OCI-LY7 (cell line): ENCODE measurements around the gene RP9. TPM values are rescaled to one million over a fixed set of nuclear protein-coding genes. Genes with fewer than 3 reads are reported as not detected.
A peak's percentile ranks its signal among the peaks of the same experiment; 100 is the strongest.

Experiments
- BruUV-seq: library from RNA; stranded (reverse); fragments of 400-500 nt; replicated peaks from 2 replicates; lab custom pipeline; 2021; lab: Mats Ljungman, UMichigan
- CTCF ChIA-PET: fragments of 300-600 bp; sonication (Branson Sonifier 250); formaldehyde crosslinking; loops from one replicate; lab custom pipeline; 2022; ENCODE audit warnings: antibody characterized with exemption; ENCODE audit not compliant: unreplicated experiment; lab: Charles Lee
- POLR2A ChIA-PET: fragments of 300-600 bp; sonication (Branson Sonifier 250); formaldehyde crosslinking; loops from one replicate; lab custom pipeline; 2022; ENCODE audit warnings: antibody characterized with exemption; lab: Charles Lee
- DNase-seq: peaks from one replicate; pipeline ENCODE4 v3.0.0-alpha.2; 2015; ENCODE audit warnings: low spot score
- H2AFZ ChIP-seq: fragments of 200-600 bp; sonication (generic), shearing (Covaris generic); 2 replicates; pipeline ENCODE4 v1.6.1; 2014; ENCODE audit warnings: mild to moderate bottlenecking, antibody characterized with exemption, low read length, moderate library complexity
- H3K27ac ChIP-seq: fragments of 200-600 bp; sonication (generic); 2 replicates; pipeline ENCODE4 v1.5.1; 2014; ENCODE audit warnings: mixed run types, low read depth, mild to moderate bottlenecking, moderate library complexity, low read length, inconsistent platforms; ENCODE audit not compliant: poor library complexity, severe bottlenecking
- H3K36me3 ChIP-seq: fragments of 200-600 bp; sonication (generic); 2 replicates; pipeline ENCODE4 v1.6.1; 2014; ENCODE audit warnings: mild to moderate bottlenecking, antibody characterized with exemption, low read length, moderate library complexity, mixed read lengths; ENCODE audit not compliant: insufficient read depth
- H3K4me1 ChIP-seq: fragments of 200-600 bp; sonication (generic); 2 replicates; pipeline ENCODE4 v1.5.1; 2014; ENCODE audit warnings: mild to moderate bottlenecking, low read length; ENCODE audit not compliant: insufficient read depth, poor library complexity, severe bottlenecking
- H3K4me2 ChIP-seq: fragments of 200-600 bp; sonication (generic); 2 replicates; pipeline ENCODE4 v1.6.1; 2014; ENCODE audit warnings: mild to moderate bottlenecking, low read length
- H3K4me3 ChIP-seq: fragments of 200-600 bp; sonication (generic); 2 replicates; pipeline ENCODE4 v1.5.1; 2014; ENCODE audit warnings: mild to moderate bottlenecking, low read depth, low read length; ENCODE audit not compliant: poor library complexity, severe bottlenecking
- H3K79me2 ChIP-seq: fragments of 200-600 bp; sonication (generic); 2 replicates; pipeline ENCODE4 v1.6.1; 2016; ENCODE audit warnings: low read depth, mild to moderate bottlenecking, low read length, moderate library complexity, mixed read lengths; ENCODE audit not compliant: insufficient read depth
- H3K9me2 ChIP-seq: fragments of 200-600 bp; sonication (generic); 2 replicates; pipeline ENCODE4 v1.6.1; 2016; ENCODE audit warnings: mild to moderate bottlenecking, low read length, mixed read lengths; ENCODE audit not compliant: insufficient read depth
- H3K9me3 ChIP-seq: fragments of 200-600 bp; sonication (generic); 2 replicates; pipeline ENCODE4 v1.6.1; 2014; ENCODE audit warnings: mild to moderate bottlenecking, mixed run types, low read length, mixed read lengths
- H4K20me1 ChIP-seq: fragments of 200-600 bp; sonication (generic); 2 replicates; pipeline ENCODE4 v1.6.1; 2014; ENCODE audit warnings: mild to moderate bottlenecking, antibody characterized with exemption, low read length, moderate library complexity, mixed read lengths; ENCODE audit not compliant: insufficient read depth
- CTCF ChIP-seq: fragments of 200-600 bp; sonication (generic); conservative IDR thresholded peaks from 2 replicates; pipeline ENCODE4 v1.5.1; 2014; ENCODE audit warnings: mild to moderate bottlenecking, antibody characterized with exemption, low read length, moderate library complexity, mixed read lengths
- EZH2phosphoT487 ChIP-seq: fragments of 200-600 bp; sonication (generic); IDR thresholded peaks from 2 replicates; pipeline ENCODE4 v1.6.1; 2018; ENCODE audit warnings: low read depth, borderline replicate concordance, mild to moderate bottlenecking, mixed run types, antibody characterized with exemption, low read length, moderate library complexity, mixed read lengths
- intact Hi-C: fragments of 100-400 bp; cut with micrococcal nuclease; formaldehyde crosslinking; loops from one replicate; pipeline ENCODE4 v1.10.0; 2022; ENCODE audit not compliant: unreplicated experiment
- total RNA-seq, 2 experiments: library from RNA; depleted of rRNA in 1 of 2; stranded (reverse); fragments of >200 nt in 1 of 2; shearing (Covaris generic) in 1 of 2; gene quantifications; 2 replicates each; pipeline ENCODE4 v1.2.3, GENCODE V29; 2014 to 2022

Gene RP9
- total RNA-seq, 2 experiments from 2014 or later = 22.0 to 23.3 TPM

GRCh38 chr7:33066771-33067170, 42.4 kb downstream of the RP9 start:
- ChIA-PET CTCF (no interaction called here), POLR2A (interaction anchor here (0.8 kb wide), 1 partner anchor 9 kb away, joined by 3 read pairs; no protein-coding TSS in a partner anchor)

GRCh38 chr7:33065981-33066380, 43.2 kb downstream of the RP9 start:
- Histone ChIP-seq H3K9me2 (no peaks in the 10 kb centered on the region), H2AFZ (no peak overlapping the region), H3K9me3 (peaks cover 29% of the 10 kb centered on the region), H3K36me3 (peaks cover under 1% of the 10 kb centered on the region; the same call in 1 of the 2 replicates), H3K27ac (no peak overlapping the region), H3K4me2 (no peak overlapping the region), H3K4me3 (no peak overlapping the region), H3K4me1 (peaks cover 10% of the 10 kb centered on the region), H3K79me2 (peaks cover 18% of the 10 kb centered on the region), H4K20me1 (peaks cover 9% of the 10 kb centered on the region)
- BruUV-seq = no TSS peak
- CTCF ChIA-PET = no interaction called here
- POLR2A ChIA-PET = interaction anchor here (0.6 kb wide), 1 partner anchor 44 kb away, joined by 3 read pairs; no protein-coding TSS in a partner anchor
- intact Hi-C loops = no loop called here
- no peak for TF ChIP-seq CTCF
- no peak for DNase-seq

More at GRCh38 chr7:33066771-33067170, 42.4 kb downstream of the RP9 start:
- no peaks in the 10 kb centered on the region for H3K9me2 ChIP-seq
- BruUV-seq = no TSS peak
- H2AFZ ChIP-seq = no peak overlapping the region
- no peak for DNase-seq
- H3K4me2 ChIP-seq = no peak overlapping the region
- H3K36me3 ChIP-seq = no peaks in the 10 kb centered on the region
- peaks cover under 1% of the 10 kb centered on the region; the same call in 1 of the 2 replicates for H4K20me1 ChIP-seq
- H3K9me3 ChIP-seq = peaks cover 30% of the 10 kb centered on the region
- H3K4me1 ChIP-seq = peaks cover 9% of the 10 kb centered on the region
- no peak overlapping the region for H3K27ac ChIP-seq
- H3K79me2 ChIP-seq = peaks cover 10% of the 10 kb centered on the region
- H3K4me3 ChIP-seq = no peak overlapping the region
- intact Hi-C loops = no loop called here
- TF ChIP-seq EZH2phosphoT487 (no peak), CTCF (no peak)

- H4K20me1 ChIP-seq = peaks cover 21% of the 10 kb centered on the region
- H3K9me2 ChIP-seq = no peaks in the 10 kb centered on the region
- ChIA-PET CTCF (interaction anchor here (0.9 kb wide), 1 partner anchor 46 kb away, joined by 4 read pairs; the partner anchor contains the start of gene RP9), POLR2A (interaction anchor here (0.6 to 3.1 kb wide), 16 partner anchors 10 to 47 kb away, joined by 3 to 22 read pairs (median 4); no protein-coding TSS in a partner anchor)
- peaks cover 30% of the 10 kb centered on the region for H3K4me1 ChIP-seq
- peaks cover 26% of the 10 kb centered on the region for H3K36me3 ChIP-seq
- peak overlapping the region; percentile 99 for H3K4me3 ChIP-seq
- BruUV-seq = no TSS peak
- TF ChIP-seq EZH2phosphoT487 (no peak), CTCF (no peak)
- intact Hi-C loops = loop anchor here (2.0 to 5.0 kb wide), 3 partner anchors 36 to 566 kb away; partner anchors contain the start of gene AVL9
- H3K4me2 ChIP-seq = peak overlapping the region; percentile 94
- H2AFZ ChIP-seq = peak overlapping the region; percentile 84
- H3K9me3 ChIP-seq = peaks cover 13% of the 10 kb centered on the region
- H3K27ac ChIP-seq = peak overlapping the region; percentile 68
- peaks cover 49% of the 10 kb centered on the region for H3K79me2 ChIP-seq
- peak; percentile 96 for DNase-seq
These were observed 46.3 kb downstream of the RP9 start for GRCh38 chr7:33062782-33063443.
